DOHH2 (cell line): ENCODE results near the gene MYBPC1.

Experiments
- H3F3A ChIP-seq: fragments of 200-600 bp; sonication (generic), shearing (Covaris generic); 2 replicates; pipeline ENCODE4 v1.6.0; 2016; ENCODE audit warnings: antibody characterized with exemption, mild to moderate bottlenecking; ENCODE audit not compliant: control insufficient read depth, insufficient read depth
- H3K27ac ChIP-seq: fragments of 200-600 bp; sonication (generic); 2 replicates; pipeline ENCODE4 v1.5.1; 2014; ENCODE audit warnings: low read depth, mild to moderate bottlenecking, low read length, moderate library complexity
- H3K27me3 ChIP-seq: fragments of 200-600 bp; sonication (generic); 2 replicates; pipeline ENCODE4 v1.6.1; 2014; ENCODE audit warnings: mild to moderate bottlenecking, low read length, mixed read lengths; ENCODE audit not compliant: control insufficient read depth
- H3K36me3 ChIP-seq: fragments of 200-600 bp; sonication (generic); 2 replicates; pipeline ENCODE4 v1.6.1; 2014; ENCODE audit warnings: mild to moderate bottlenecking, low read length, moderate library complexity, mixed read lengths; ENCODE audit not compliant: control insufficient read depth
- H3K4me1 ChIP-seq: fragments of 200-600 bp; sonication (generic); 2 replicates; pipeline ENCODE4 v1.6.1; 2014; ENCODE audit warnings: mild to moderate bottlenecking, low read length, mixed read lengths; ENCODE audit not compliant: control insufficient read depth
- H3K4me2 ChIP-seq: fragments of 200-600 bp; sonication (generic); 2 replicates; pipeline ENCODE4 v1.6.0; 2014; ENCODE audit warnings: mild to moderate bottlenecking, low read length, moderate library complexity
- H3K4me3 ChIP-seq: fragments of 200-600 bp; sonication (generic); 2 replicates; pipeline ENCODE4 v1.5.1; 2014; ENCODE audit warnings: mild to moderate bottlenecking, low read length, mixed read lengths
- H3K79me2 ChIP-seq: fragments of 200-600 bp; sonication (generic); 2 replicates; pipeline ENCODE4 v1.6.1; 2014; ENCODE audit warnings: mild to moderate bottlenecking, low read length, mixed read lengths; ENCODE audit not compliant: control insufficient read depth
- H3K9me2 ChIP-seq: fragments of 200-600 bp; sonication (generic); replicated peaks from 2 replicates; pipeline ENCODE4 v1.6.1; 2014; ENCODE audit warnings: mild to moderate bottlenecking, low read length, mixed read lengths; ENCODE audit not compliant: control insufficient read depth
- H3K9me3 ChIP-seq: fragments of 200-600 bp; sonication (generic); 2 replicates; pipeline ENCODE4 v1.6.1; 2014; ENCODE audit warnings: antibody characterized with exemption, low read length, mixed read lengths; ENCODE audit not compliant: control insufficient read depth, insufficient read depth
- H4K20me1 ChIP-seq: fragments of 200-600 bp; sonication (generic); 2 replicates; pipeline ENCODE4 v1.6.0; 2014; ENCODE audit warnings: low read depth, mild to moderate bottlenecking, antibody characterized with exemption, low read length, moderate library complexity; ENCODE audit not compliant: control insufficient read depth, insufficient read depth
- CTCF ChIP-seq: fragments of 200-600 bp; sonication (generic); IDR thresholded peaks from one replicate; pipeline ENCODE4 v1.5.1; 2014; ENCODE audit warnings: antibody characterized with exemption, mild to moderate bottlenecking, low read depth, low read length; ENCODE audit not compliant: poor library complexity, severe bottlenecking
- EZH2phosphoT487 ChIP-seq: fragments of 200-600 bp; sonication (generic); IDR thresholded peaks from 2 replicates; pipeline ENCODE4 v1.6.1; 2017; ENCODE audit warnings: borderline replicate concordance, mild to moderate bottlenecking, antibody characterized with exemption, low read length, moderate library complexity, mixed read lengths

Gene MYBPC1

GRCh38 chr12:101650346-101651117, 55.8 kb downstream of the MYBPC1 start:
- Histone ChIP-seq H3K27ac (no peak overlapping the region), H3K9me3 (no peaks in the 10 kb centered on the region), H3K27me3 (no peaks in the 10 kb centered on the region), H4K20me1 (no peaks in the 10 kb centered on the region), H3F3A (no peaks in the 10 kb centered on the region), H3K4me2 (no peak overlapping the region), H3K36me3 (no peaks in the 10 kb centered on the region), H3K4me3 (no peak overlapping the region), H3K4me1 (peaks cover 6% of the 10 kb centered on the region; the same call in 1 of the 2 replicates), H3K9me2 (no peaks in the 10 kb centered on the region), H3K79me2 (no peaks in the 10 kb centered on the region)
- TF ChIP-seq CTCF (no peak), EZH2phosphoT487 (no peak)

- H3K9me2 ChIP-seq = no peaks in the 10 kb centered on the region
- no peaks in the 10 kb centered on the region for H4K20me1 ChIP-seq
- no peaks in the 10 kb centered on the region for H3K9me3 ChIP-seq
- H3K79me2 ChIP-seq = no peaks in the 10 kb centered on the region
- no peaks in the 10 kb centered on the region for H3K36me3 ChIP-seq
- TF ChIP-seq EZH2phosphoT487 (no peak), CTCF (no peak)
- no peak overlapping the region for H3K4me3 ChIP-seq
- no peaks in the 10 kb centered on the region for H3F3A ChIP-seq
- no peak overlapping the region for H3K27ac ChIP-seq
- peaks cover 15% of the 10 kb centered on the region for H3K4me1 ChIP-seq
- H3K27me3 ChIP-seq = no peaks in the 10 kb centered on the region
- H3K4me2 ChIP-seq = no peak overlapping the region
Observed at GRCh38 chr12:101653030-101653429, 58.3 kb downstream of the MYBPC1 start.

- Histone ChIP-seq H3K27ac (no peak overlapping the region), H3F3A (no peaks in the 10 kb centered on the region), H3K9me2 (no peaks in the 10 kb centered on the region), H3K4me2 (no peak overlapping the region), H3K79me2 (no peaks in the 10 kb centered on the region), H3K27me3 (no peaks in the 10 kb centered on the region), H4K20me1 (no peaks in the 10 kb centered on the region), H3K9me3 (no peaks in the 10 kb centered on the region), H3K4me3 (no peak overlapping the region), H3K4me1 (peaks cover 15% of the 10 kb centered on the region), H3K36me3 (no peaks in the 10 kb centered on the region)
- TF ChIP-seq CTCF = no peak
- no peak for TF ChIP-seq EZH2phosphoT487
Observed at GRCh38 chr12:101653503-101653902, 58.7 kb downstream of the MYBPC1 start.
